ENCODE measurements around the gene CCDC192. TPM values are rescaled to one million over a fixed set of nuclear protein-coding genes. Genes with fewer than 3 reads are reported as not detected.
A peak's percentile ranks its signal among the peaks of the same experiment; 100 is the strongest.

The CCDC192 gene
- total and polyA plus RNA-seq, 2 donors (not counting 3 experiments of a cell fraction or from before 2014, with no cell fraction given), result not detected

- Histone ChIP-seq H3K27me3 (ENCODE audit: control insufficient read depth in 2 of 2, insufficient read depth in 2 of 2, low read length in 2 of 2) (no peaks in the 10 kb centered on the region), H3K4me3 (replicated peaks in 1 of 3; ENCODE audit: insufficient read depth in 1 of 3, low read depth in 1 of 3, low read length in 3 of 3) (no peak overlapping the region), H3K9me1 (replicated peaks; ENCODE audit: control insufficient read depth, extremely low read depth, insufficient read depth, low read length) (no peaks in the 10 kb centered on the region), H3K27ac (ENCODE audit: insufficient read depth, low read depth, low read length) (no peak overlapping the region), H3K4me2 (ENCODE audit: insufficient read depth, low read length) (no peak overlapping the region), H3K9me3 (replicated peaks; ENCODE audit: control insufficient read depth, insufficient read depth, low read length) (no peaks in the 10 kb centered on the region), H3K79me2 (ENCODE audit: control insufficient read depth, insufficient read depth, low read length) (no peaks in the 10 kb centered on the region), H3K4me1 (ENCODE audit: control insufficient read depth, extremely low read depth, insufficient read depth, low read length) (peaks cover 3% of the 10 kb centered on the region), H3K9ac (replicated peaks; ENCODE audit: extremely low read depth, insufficient read depth, low read length) (no peak overlapping the region), H4K20me1 (replicated peaks; ENCODE audit: control insufficient read depth, extremely low read depth, insufficient read depth, low read length) (no peaks in the 10 kb centered on the region), H3K36me3 (ENCODE audit: control insufficient read depth in 2 of 2, extremely low read depth in 1 of 2, insufficient read depth in 2 of 2, low read length in 2 of 2) (no peaks in the 10 kb centered on the region), H2AFZ (ENCODE audit: low read depth, low read length) (no peak overlapping the region)
- ChIA-PET CTCF (no interaction called here), POLR2A (no interaction called here)
- no TSS peak for BruUV-seq (replicated peaks)
- FAIRE-seq, result peak; percentile 40
- peak; percentile 69 for DNase-seq (ENCODE audit: low read depth, low spot score)
- no peak for TF ChIP-seq FOS (IDR thresholded peaks at IDR 0.05; ENCODE audit: borderline replicate concordance, insufficient read depth, low read length)
- no peak for TF ChIP-seq MYC (IDR thresholded peaks at IDR 0.05; ENCODE audit: low read depth, low read length)
- TF ChIP-seq POLR2AphosphoS5 (IDR thresholded peaks at IDR 0.05; ENCODE audit: insufficient read depth, low read depth, low read length), result no peak
- TF ChIP-seq CTCF (IDR thresholded peaks at IDR 0.05; ENCODE audit: extremely low read depth in 1 of 2, insufficient read depth in 1 of 2, low read depth in 1 of 2, low read length in 2 of 2), result no peak
- no peak for TF ChIP-seq MAX (IDR thresholded peaks at IDR 0.05; ENCODE audit: insufficient read depth, insufficient read length)
- no peak for TF ChIP-seq JUN (IDR thresholded peaks at IDR 0.05; ENCODE audit: borderline replicate concordance, insufficient read depth, insufficient read length, low read depth)
- TF ChIP-seq POLR2A (IDR thresholded peaks at IDR 0.05; ENCODE audit: low read depth, low read length), result no peak
- no peak for TF ChIP-seq GATA2 (IDR thresholded peaks at IDR 0.05; ENCODE audit: insufficient read depth, insufficient read length, low read depth, low read length)
- no peak for TF ChIP-seq EZH2 (IDR thresholded peaks at IDR 0.05; ENCODE audit: borderline replicate concordance, low read depth, low read length, severe bottlenecking)
- intact Hi-C loops (cut with micrococcal nuclease), result no loop called here
- dilution Hi-C loops (cut with MboI; ENCODE audit: extremely low pct_ligation_motif_present, low sequenced_read_pairs), result no loop called here
Measured at GRCh38 chr5:127683008-127683407, 20.2 kb upstream of the CCDC192 start.

All from endothelial cell of umbilical vein (primary cell).